GM20431 (cell line): ENCODE measurements around the gene PTPDC1.

Source experiments
- in situ Hi-C: fragments of 300-500 bp; cut with MseI, MboI; formaldehyde crosslinking; loops from one replicate; pipeline ENCODE4 v1.15.0; 2020; ENCODE audit warnings: low sequenced_read_pairs; ENCODE audit not compliant: unreplicated experiment

Gene PTPDC1

GRCh38 chr9:94084314-94084713 is at the start of gene PTPDC1:
PTPDC1 (plus strand) TSS chr9:94084464; CDS start chr9:94084531, 67 bp downstream.
- in situ Hi-C loops = no loop called here

- in situ Hi-C loops = no loop called here
These were observed 49.8 kb upstream of the PTPDC1 start for GRCh38 chr9:94034511-94034910.

- in situ Hi-C loops = no loop called here
These were observed 44.5 kb upstream of the PTPDC1 start for GRCh38 chr9:94039786-94040185.

- in situ Hi-C loops = no loop called here
These were observed 41.5 kb upstream of the PTPDC1 start for GRCh38 chr9:94042516-94043360.

GRCh38 chr9:94054716-94055115 is 29.5 kb upstream of the PTPDC1 start:
- in situ Hi-C loops = no loop called here

- in situ Hi-C loops = no loop called here
These were observed 27.8 kb upstream of the PTPDC1 start for GRCh38 chr9:94056442-94056974.

GRCh38 chr9:94057918-94058317 is 26.3 kb upstream of the PTPDC1 start:
- in situ Hi-C loops = no loop called here

- in situ Hi-C loops = loop anchor here (10.0 kb wide), 1 partner anchor 143 kb away; no protein-coding TSS in a partner anchor
These were observed 22.4 kb upstream of the PTPDC1 start for GRCh38 chr9:94061864-94062263.

GRCh38 chr9:94065535-94065961 is 18.7 kb upstream of the PTPDC1 start:
- in situ Hi-C loops = loop anchor here (10.0 kb wide), 1 partner anchor 139 kb away; no protein-coding TSS in a partner anchor

GRCh38 chr9:94068257-94068656 is 16.0 kb upstream of the PTPDC1 start:
- in situ Hi-C loops = loop anchor here (10.0 kb wide), 1 partner anchor 137 kb away; no protein-coding TSS in a partner anchor

GRCh38 chr9:94076557-94076956 is 7.7 kb upstream of the PTPDC1 start:
- in situ Hi-C loops = no loop called here

- in situ Hi-C loops = no loop called here
These were observed 6.2 kb upstream of the PTPDC1 start for GRCh38 chr9:94078086-94078485.

- in situ Hi-C loops = no loop called here
These were observed 5.0 kb upstream of the PTPDC1 start for GRCh38 chr9:94079236-94079635.

GRCh38 chr9:94080249-94080648 is 4.0 kb upstream of the PTPDC1 start:
- in situ Hi-C loops = no loop called here

GRCh38 chr9:94081435-94081834 is 2.8 kb upstream of the PTPDC1 start:
- in situ Hi-C loops = no loop called here

GRCh38 chr9:94081864-94082463 is 2.3 kb upstream of the PTPDC1 start:
- in situ Hi-C loops = no loop called here

GRCh38 chr9:94082553-94082952 is 1.7 kb upstream of the PTPDC1 start:
- in situ Hi-C loops = no loop called here

GRCh38 chr9:94082956-94083355 is 1.3 kb upstream of the PTPDC1 start:
- in situ Hi-C loops = no loop called here

GRCh38 chr9:94083384-94083783 is 880 bp upstream of the PTPDC1 start:
- in situ Hi-C loops = no loop called here

GRCh38 chr9:94085062-94085639 is 887 bp downstream of the PTPDC1 start:
- in situ Hi-C loops = no loop called here
